HG03159 (cell line): Measurements from ENCODE around the gene C14orf132.

Source experiments
- ATAC-seq: cut with Tn5 transposase; IDR thresholded peaks from one replicate; pipeline ENCODE4 v1.9.1; 2021; ENCODE audit warnings: mild to moderate bottlenecking, moderate library complexity; ENCODE audit not compliant: unreplicated experiment

The C14orf132 gene

DNA sequence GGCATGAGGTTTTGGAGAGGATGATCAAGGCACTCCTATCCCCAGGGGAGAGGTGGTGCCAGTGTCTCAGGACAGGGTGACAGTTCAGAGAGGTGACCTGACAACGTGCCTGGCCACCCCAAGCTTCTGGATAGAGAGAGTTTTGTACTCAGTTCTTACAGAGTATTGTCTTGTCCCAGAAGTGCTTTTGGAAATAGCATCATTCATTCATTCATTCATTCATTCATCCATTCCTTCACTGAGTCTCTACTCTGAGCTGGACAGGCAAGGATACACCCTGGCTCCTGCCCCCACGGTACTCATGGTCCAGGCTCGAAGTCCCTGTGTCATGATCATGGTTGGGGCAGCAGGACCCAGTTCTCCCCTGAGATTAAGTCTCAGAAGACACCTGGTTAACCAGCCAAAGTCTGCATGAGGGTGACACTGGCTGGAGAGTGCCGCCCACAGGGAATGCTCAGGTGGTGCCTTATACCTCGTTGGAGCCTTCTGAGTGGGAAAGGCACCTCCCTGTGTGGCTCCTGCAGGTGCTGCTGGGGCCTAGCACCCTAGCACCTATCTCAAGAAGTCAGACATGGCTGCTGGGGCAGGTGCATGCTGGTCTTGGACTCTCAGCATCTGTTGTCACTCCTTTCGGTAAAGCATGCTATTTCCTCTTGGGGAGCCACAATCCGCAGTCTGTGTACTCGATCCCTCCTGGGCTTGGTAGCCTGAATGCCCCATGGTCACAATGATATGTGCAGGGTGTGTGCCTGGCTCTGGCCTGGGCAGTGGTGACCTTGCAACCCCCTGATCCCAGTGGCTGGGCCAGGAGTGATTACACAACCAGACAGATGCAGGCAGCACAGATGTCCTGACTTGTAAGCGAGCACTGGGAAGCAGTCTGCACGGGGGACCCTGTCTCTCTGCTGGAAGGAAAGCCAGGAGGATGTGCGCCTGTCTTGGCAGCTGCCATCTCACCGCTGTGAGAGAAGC, 57.8 kb downstream of the C14orf132 start:
- no peak for ATAC-seq

DNA sequence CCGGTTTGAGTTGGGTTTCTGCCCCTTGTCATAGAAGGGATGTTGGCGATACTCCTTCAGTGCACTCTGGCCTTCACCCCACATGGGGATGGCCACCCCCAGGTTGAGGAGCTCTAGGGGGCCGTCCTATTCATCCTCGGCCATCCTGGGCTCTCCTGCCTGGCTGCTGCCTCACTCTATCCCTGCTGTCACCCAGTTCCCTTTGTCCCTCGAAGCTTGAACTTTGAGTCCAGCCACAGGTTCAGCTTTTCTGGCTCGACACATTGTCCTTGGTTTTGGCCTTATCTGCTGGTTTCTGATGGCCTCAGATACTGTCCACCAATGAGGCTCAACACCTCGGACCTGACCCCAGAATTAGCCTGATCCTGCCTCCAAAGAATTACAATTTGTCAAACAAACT, 58.6 kb downstream of the C14orf132 start:
- no peak for ATAC-seq

DNA sequence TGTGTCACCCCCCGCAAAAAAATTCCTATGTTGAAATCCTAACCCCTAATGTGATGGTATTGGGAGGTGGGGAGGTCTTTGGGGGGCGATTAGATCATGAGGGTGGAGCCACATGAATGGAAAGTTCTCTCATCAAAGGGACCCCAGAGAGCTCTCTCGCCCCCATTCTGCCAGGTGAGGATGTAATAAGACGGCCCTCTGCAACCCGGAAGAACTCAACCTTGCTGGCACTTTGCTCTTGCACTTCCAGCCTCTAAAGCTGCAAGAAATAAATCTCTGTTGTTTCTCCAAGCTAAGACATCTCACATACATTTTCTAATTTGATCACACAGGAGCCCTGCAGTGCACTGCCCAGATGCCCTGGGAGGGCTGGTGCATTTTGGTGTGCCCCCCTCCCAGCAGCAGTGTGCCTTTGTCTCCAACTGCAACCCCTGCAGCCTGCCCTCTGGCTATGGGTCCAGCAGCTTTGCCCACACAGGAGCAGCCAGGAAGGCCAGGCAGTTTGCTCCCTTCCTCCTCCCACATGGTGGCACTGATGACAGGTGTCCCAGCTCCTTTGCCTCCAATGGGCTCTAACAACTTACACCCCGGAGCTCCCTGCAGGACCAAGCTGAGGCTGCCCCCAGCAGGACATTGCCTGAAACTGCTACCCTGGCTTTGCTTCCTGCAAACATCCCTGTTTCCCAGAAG, 59.3 kb downstream of the C14orf132 start:
- no peak for ATAC-seq

DNA sequence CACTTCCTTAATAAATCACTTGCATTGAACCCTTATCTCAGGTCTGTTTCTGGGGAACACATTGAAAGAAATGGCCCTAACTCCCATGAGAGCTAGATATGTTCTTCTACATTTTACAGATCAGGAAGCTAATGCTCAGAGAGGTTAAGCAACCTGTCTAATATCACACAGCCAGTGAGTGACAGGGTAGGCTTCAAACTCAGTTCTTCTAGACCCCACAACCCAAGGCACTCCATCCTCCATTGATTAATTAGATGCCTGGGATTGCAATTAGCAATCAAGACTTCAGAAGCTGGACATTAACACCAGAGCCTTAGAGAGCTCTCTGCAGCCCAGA, 59.8 kb downstream of the C14orf132 start:
- no peak for ATAC-seq

DNA sequence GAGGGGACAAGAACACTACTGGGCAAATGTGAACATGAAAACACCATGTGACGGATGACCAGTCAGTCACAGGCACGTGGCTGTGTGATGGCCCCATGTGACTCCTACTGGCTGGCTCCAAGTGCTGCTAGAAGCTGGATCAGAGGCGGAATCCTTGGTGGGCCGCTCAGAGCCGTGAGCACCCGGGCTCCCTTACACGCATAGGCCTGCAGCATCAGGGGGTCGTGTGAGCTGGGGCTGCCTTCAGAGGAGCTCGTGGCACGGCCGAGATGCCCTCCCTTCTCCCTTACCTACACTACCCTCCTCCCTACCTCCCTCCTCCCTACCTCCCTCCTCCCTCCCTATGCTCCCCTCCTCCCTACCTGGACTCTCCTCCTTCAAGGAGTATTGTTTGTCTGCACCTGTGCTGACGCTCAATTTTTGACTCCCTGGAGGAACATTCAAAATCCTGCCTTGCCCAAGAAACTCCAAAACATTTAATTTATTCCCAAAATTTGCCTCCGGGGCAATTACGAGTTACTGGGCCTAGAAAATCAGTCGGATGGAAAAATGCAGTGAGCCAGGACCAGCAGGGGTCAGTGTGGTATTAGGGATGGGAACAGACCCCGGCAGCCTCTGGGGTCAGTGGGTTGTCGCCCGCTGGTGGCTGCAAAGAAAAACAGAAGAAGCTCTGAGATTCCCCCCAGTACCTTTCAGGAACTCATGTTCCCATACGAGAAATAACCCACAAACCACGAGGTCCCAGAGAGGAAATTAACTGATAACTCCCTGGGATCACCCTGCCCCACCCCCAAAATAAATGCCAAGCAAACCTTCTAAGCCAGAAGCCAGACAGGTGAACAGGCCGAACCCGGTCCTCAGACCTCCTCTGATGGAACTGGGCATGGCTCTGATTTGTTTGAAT, 61.3 kb downstream of the C14orf132 start:
- no peak for ATAC-seq

DNA sequence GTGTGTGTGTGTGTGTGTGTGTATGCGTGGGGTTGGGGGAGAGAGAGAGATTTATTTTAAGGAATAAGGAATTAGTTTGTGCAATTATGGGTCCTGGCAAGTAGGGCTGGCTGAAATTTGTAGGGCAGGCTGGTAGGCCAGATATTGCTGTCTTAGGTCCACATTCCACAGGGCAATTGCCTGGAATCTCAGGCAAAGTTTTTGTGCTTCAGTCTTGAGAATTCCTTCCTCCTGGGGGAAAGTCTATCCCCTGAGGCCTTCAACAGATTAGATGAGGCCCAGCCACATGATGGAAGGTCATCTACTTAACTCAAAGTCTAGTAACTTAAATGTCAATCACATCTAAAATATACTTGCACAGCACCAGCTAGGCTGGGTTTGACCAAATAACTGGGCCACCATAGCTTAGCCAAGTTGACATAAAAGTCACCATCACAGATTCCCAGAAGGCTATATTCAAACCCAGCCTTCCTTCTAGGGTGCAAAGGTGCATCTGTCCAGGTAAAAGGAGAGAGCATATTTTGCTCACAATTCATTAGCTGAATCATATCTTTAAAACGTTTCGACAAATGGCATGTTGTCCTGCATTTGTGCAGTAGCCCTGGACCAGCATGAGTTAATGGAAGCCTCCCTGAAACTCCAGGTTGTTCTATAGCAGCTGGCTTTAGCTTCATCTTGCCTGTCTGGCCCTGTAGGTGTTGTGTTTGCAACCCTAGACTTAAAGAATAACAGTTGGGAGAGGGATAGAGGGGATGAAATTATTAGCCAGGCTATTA, 63.1 kb downstream of the C14orf132 start:
- no peak for ATAC-seq

DNA sequence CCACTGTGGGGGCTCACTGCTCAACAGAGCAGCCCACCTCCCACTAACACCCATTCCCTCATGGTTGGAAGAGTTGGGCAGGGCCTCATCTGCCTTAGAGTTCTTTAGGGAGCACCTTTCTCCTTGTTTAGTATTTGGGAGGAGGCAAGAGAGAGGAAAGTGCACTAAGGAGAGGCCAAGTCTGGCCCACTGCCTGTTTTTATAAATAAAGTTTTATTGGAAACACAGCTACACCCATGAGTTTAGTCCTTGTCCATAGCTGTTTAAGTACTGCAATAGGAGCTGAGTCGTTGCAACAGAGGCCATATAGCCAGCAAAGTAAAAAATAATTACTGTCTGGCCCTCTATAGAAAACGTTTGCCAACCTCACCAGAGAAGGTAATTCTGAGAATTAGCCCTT, 63.9 kb downstream of the C14orf132 start:
- no peak for ATAC-seq

DNA sequence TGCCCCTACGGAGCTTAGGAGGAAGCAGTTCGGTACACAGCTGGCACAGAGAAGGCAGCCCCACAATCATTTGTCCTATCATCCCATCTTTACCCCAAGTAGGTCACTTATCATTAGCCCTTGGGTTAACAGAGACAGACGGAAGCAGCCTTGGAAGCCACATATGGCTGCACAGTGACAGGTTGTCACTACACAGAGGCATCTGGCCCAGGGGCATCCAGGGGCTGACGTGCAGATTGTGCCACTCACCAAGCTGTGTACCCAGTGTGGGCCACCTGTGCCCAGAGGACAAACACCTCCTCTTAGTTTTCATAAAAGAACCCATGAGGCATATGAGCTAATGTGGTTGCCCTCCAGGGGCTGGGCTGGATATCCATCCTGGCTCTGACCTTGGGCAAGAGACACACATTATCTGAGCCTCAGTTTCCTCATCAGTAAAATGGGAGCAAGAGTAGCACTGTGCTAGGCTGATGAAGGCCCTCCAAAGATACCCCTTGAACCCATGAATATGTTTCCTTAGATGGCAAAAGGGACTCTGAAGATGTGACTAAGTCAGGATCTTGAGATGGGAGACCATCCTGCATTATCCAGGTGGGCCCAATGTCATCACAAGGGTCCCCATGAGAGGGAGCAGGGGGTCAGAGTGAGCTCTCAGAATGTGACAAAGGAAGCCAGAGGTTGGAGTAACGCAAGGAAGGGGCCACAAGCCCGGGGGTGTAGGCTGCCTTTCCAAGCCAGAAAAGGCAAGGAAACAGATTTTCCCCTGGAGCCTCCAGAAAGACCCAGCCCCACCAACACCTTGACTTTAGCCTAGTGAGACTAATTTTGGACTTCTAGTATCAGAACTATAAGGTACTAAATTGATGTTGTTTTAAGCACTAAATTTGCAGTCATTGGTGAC, 64.6 kb downstream of the C14orf132 start:
- ATAC-seq = no peak

DNA sequence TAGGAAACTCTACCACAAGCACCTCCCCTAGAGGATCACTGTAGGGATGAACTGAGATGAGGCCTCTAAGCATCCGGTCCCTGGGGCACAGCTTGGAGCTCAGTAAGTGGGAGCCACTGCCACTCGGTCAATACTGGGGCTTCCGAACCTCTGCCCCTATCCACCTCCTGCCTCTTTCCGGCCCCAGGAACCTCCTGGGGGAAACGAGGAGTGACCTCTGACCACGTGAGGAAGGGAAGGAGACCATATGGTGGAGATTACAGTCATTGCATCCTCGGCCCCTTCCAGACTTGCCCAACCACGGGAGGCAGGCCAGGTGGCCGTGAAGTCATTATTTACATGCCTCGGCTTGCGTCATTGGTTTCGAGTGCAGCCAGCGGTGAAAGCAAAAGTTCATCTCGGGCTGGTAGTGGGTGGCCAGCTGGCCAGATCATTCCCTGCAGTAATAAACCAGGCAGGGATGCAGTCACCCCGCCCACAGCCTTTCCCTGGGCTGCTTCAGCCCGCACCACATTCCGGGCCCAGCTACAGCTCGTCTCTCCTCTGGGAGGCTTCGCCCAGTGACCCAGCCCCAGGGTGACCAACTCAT, 65.4 kb downstream of the C14orf132 start:
- no peak for ATAC-seq

DNA sequence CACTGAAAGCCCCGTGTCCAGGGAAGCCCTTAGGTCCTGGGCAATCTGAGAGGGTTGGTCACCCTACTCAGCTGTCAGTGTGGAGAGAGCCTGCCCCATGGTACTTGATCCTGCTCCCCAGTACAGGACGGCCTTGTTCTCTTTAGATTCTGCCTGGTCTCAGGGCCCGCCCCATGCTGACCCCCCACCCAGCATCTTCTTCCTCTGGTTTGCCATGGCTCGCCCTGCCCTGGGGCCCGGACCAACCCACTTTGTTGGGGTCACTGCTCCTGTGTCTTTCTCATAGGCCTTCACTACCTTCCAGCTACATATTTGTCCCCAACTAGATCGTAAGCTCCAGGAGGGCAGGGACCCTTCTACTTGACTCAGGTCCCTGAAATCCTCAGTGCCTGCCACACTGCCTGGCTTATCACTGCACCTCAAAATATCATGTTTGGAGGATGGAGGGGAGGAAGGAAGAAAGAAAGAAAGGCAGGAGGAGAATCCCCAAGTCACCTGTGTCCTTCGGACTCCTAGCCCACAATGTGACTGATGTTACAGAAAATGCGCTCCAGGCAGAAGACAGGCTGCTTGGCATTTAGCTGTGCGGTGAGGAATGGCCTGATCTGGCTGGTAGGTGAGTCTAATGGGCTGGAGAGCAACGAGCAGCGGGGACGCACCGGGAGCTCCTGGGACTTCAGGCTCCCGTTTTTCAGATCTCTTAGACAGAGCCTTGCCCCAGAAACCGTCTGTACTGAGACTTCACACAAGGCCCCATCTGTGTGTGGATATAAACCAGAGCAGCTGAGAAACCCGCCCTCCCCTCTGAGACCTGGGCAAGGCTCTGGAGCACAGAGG, 66.1 kb downstream of the C14orf132 start:
- ATAC-seq = no peak

DNA sequence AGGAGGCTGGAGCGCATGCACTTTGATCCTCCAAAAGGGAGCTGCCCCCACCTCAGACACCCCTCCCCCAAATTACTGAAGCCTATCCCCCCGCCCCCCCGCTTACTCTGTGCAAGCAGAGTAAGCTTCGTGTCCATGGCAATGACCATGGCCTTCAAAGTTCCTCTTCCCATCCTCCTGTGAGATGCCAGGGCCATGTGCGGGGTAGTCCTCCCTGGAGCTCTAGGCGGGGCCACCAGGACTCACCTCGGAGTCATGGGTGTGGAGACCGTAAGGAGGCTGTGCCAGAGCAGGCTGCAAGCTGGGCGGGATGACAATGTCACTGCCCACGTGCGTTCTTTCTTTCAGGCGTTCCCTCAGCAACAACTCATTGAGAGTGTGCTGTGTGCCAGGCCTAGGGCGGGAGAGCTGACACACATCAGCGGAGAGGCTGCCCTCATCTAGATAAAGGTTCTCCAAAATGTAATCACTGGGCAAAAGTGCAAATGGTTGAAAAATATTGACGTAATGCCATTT, 66.8 kb downstream of the C14orf132 start:
- ATAC-seq = no peak

DNA sequence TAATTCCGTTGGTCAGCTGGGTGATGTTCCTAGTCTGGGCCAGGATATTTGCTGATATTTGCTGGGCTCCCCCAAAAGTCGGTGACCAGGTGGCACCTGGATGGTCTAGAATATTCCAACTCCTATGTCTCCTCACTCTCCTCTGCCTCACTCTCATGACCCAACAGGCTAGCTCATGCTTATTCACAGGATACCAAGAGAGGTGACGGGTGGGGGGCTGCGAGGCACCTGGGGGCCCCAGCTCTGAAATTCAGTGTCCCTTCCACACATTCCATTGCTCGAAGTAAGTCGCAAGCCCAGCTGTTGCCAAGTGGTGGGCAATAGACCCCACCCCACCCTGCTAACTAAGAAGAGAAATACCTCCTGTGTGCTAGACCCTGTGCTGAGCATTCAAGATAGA, 67.7 kb downstream of the C14orf132 start:
- ATAC-seq = no peak

DNA sequence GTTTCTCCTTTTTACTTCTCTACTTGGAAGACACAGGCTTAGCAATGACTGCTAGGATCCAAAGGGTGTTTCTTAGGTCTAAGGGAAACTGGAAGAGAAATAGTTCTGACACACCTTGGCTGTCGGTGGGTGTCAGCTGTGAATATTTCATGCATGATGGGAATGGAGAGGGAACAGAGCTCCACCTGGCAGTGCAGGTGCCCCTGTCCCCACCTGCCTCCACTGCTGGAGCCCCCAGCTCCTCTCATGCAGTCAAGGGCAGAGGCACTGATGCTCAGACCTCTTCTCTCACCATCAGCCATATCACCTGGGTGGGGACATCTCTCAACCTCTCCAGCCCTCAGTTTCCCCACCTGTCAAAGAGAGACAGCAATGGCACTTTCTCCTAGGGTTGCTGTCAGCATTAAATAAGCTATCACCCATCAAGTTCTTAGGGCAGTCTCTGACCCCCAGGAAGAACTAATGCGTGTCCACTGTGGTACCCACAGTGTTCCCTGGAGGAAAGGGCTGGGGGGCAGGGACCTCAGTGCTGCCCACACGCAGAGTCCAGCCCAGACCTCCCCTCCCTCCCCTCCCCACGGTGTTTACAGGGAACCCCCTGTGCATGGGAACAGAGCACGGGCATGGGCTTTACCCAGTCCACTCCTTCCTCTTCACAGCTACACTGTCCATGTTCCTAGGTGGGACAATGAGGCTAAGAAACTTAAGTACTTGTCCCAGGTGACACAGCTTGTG, 69.1 kb downstream of the C14orf132 start:
- no peak for ATAC-seq

DNA sequence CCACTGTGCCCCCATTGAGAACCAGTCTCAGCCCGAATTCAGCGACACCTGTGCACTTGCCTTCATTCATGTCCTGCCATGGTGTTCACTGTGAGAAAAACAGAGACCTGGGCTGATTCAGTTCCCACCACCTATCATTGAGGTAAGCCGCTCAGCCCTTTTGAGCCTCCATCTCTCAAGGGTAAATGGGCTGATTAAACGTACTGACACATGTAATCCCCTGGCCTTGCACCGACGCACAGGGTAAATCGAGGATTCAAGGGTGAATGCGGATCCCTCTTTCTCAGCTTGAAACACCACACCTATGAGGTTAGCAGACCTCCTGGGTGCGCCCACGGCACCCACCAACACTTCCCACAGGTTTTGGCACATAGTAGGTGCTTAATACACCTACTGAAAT, 69.7 kb downstream of the C14orf132 start:
- ATAC-seq = no peak

DNA sequence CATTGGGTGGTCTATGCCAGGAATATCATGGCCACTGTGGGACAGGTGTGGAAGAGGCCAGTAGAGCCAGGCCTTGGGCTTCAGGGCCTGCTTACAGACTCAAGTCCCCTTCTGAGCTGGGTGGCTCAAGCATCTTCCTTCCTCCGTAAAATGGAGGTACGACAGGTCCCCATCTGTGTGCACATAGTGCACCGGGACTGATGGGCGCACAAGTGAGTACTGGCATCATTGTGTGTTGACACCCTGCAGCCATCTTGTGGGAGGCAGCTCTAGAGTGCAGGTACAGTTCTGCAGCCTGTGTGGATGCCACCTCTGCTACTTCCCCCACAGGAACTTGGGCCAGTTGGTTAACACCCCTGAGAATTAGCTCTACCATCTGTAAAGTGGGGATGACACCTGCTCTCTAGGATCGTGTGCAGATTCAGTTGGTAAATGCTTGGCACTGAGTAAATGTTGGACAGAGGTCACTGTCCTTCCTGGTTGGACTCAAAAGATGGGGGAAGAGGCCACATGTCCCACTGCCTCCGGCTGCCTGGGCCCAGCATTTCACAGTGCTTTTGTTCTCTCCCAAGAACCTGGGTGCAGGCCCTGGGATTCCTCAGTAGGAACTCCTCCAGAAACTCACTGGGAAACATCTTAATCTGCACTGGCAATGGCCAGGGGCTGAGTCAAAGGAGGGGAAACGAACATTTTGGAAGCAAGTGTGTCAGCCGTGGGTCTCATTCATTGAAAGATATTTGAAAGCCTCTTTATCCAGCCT, 70.6 kb downstream of the C14orf132 start:
- ATAC-seq = no peak

DNA sequence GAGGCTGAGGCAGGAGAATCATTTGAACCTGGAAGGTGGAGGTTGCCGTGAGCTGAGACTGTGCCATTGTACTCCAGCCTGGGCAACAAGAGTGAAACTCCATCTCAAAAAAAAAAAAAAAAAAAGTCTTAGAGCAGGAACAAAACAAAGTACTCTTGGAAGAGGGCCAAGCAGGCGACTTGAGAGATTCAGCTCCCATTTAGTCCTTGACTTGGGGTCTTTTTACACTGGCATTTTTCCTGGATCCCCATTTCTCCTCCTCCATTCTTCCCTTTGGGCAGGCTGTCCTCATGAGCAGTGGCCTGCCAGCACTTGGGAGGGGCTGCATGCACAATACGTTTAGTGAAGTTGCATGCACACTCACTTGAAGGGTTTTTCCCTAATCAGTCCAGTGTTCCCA, 72.9 kb downstream of the C14orf132 start:
- ATAC-seq = no peak

DNA sequence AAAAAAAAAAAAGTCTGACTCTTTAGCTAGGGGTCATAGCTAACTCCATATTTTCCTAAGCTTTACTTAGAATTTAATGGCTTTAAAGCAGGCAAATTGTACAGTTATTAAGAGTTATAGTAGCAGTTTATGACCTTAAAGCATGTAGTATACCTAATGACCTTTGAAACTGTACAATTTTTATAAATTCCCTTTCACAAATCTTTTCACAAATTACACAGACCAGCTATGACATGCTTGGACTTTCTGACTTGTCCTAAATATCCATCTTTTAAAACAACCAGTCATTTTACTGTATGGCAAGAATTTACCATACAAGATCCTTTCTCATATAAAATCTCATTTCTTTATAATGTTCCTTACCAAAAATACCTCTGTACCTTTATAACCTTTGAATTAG, 74.8 kb downstream of the C14orf132 start:
- ATAC-seq = no peak
